K562 (cell line): ENCODE data around the gene CADM2. TPM values are rescaled to one million over a fixed set of nuclear protein-coding genes. Genes with fewer than 3 reads are reported as not detected.

ENCODE experiments used
- ATAC-seq: fragments of 200-7000 bp; cut with Tn5 transposase; 3 replicates; pipeline ENCODE4 v1.9.1; 2020; ENCODE audit warnings: moderate library complexity
- BruUV-seq: library from RNA; stranded (reverse); fragments of 400-500 nt; replicated peaks from 2 replicates; lab custom pipeline; 2021; lab: Mats Ljungman, UMichigan
- CTCF ChIA-PET: fragments of 300-600 bp; formaldehyde crosslinking; extraction: SDS; loops from one replicate; lab custom pipeline; 2021; ENCODE audit warnings: low intra/inter-chr PET ratio; lab: Yijun Ruan, JAX
- POLR2A ChIA-PET: fragments of 300-600, 350-650 bp; sonication (Branson Sonifier 250); formaldehyde crosslinking; extraction: SDS; loops from one replicate; lab custom pipeline; 2021; ENCODE audit warnings: antibody characterized with exemption, inconsistent platforms; lab: Yijun Ruan, JAX
- DNase-seq, 4 experiments: peaks; one replicate each; pipeline versions ENCODE4 v3.0.0 to v3.0.0-alpha.2; 2011 to 2018; ENCODE audit warnings: low spot score in 3 of 4, mixed read lengths in 3 of 4; ENCODE audit errors: extremely low read depth in 1 of 4
- FAIRE-seq: peaks from 2 replicates; lab custom pipeline; 2011; peaks lifted over from hg19 to GRCh38; lab: Jason Lieb, UNC
- H2AFZ ChIP-seq: 2 replicates; pipeline ENCODE4 v1.6.0; 2011; ENCODE audit warnings: low read depth, low read length, control low read depth, inconsistent platforms
- H3K27ac ChIP-seq: fragments of 200-600 bp; 3 replicates; pipeline ENCODE4 v1.8.0; 2011; ENCODE audit warnings: low read depth, mild to moderate bottlenecking, control low read depth, inconsistent platforms, low read length, moderate library complexity, mixed read lengths; ENCODE audit errors: extremely low read depth
- H3K27me3 ChIP-seq, 2 experiments: fragments of 300-600 bp in 1 of 2; 2 replicates in 1 of 2; 3 replicates in 1 of 2; pipeline versions ENCODE4 v1.6.0 to v1.8.0; 2011; ENCODE audit warnings: inconsistent platforms in 2 of 2, low read length in 2 of 2, mild to moderate bottlenecking in 1 of 2, mixed read lengths in 1 of 2, moderate library complexity in 1 of 2; ENCODE audit not compliant: control insufficient read depth in 2 of 2, insufficient read depth in 2 of 2
- H3K36me3 ChIP-seq: fragments of 300-600 bp; 3 replicates; pipeline ENCODE4 v1.8.0; 2011; ENCODE audit warnings: mild to moderate bottlenecking, low read length, inconsistent platforms; ENCODE audit not compliant: control insufficient read depth, insufficient read depth
- H3K4me1 ChIP-seq, 2 experiments: fragments of 200-600 bp in 1 of 2; replicated peaks in 1 of 2; 2 replicates in 1 of 2; 3 replicates in 1 of 2; pipeline versions ENCODE4 v1.5.1 to v1.8.0; 2011; ENCODE audit warnings: inconsistent platforms in 2 of 2, low read length in 2 of 2, mild to moderate bottlenecking in 1 of 2, mixed read lengths in 1 of 2, moderate library complexity in 1 of 2; ENCODE audit not compliant: control insufficient read depth in 2 of 2, insufficient read depth in 2 of 2
- H3K4me2 ChIP-seq: 2 replicates; pipeline ENCODE4 v1.6.1; 2011; ENCODE audit warnings: low read length, control low read depth, inconsistent platforms, mixed read lengths; ENCODE audit not compliant: insufficient read depth
- H3K4me3 ChIP-seq: fragments of 200-600 bp; sonication (generic), shearing (Covaris generic); 2 replicates; pipeline ENCODE4 v1.5.1; 2016; ENCODE audit warnings: control low read depth, inconsistent platforms
- H3K79me2 ChIP-seq: fragments of 200-600 bp; 3 replicates; pipeline ENCODE4 v1.8.0; 2011; ENCODE audit warnings: low read length, inconsistent platforms; ENCODE audit not compliant: control insufficient read depth, insufficient read depth
- H3K9ac ChIP-seq, 2 experiments: 2 replicates each; pipeline versions ENCODE4 v1.6.0 to v1.6.1; 2011; ENCODE audit warnings: low read depth in 2 of 2, low read length in 2 of 2, control low read depth in 1 of 2, inconsistent platforms in 1 of 2, mild to moderate bottlenecking in 1 of 2, mixed read lengths in 1 of 2; ENCODE audit not compliant: insufficient read depth in 1 of 2
- H3K9me1 ChIP-seq: one replicate; pipeline ENCODE4 v1.6.0; 2011; ENCODE audit warnings: inconsistent platforms, mild to moderate bottlenecking, low read length, moderate library complexity; ENCODE audit not compliant: control insufficient read depth, insufficient read depth
- H3K9me3 ChIP-seq: replicated peaks from 2 replicates; pipeline ENCODE4 v1.5.1; 2011; ENCODE audit warnings: low read depth, low read length, inconsistent platforms; ENCODE audit not compliant: control insufficient read depth, insufficient read depth
- H4K20me1 ChIP-seq: replicated peaks from 2 replicates; pipeline ENCODE4 v1.6.1; 2011; ENCODE audit warnings: low read length, inconsistent platforms, mixed read lengths; ENCODE audit not compliant: control insufficient read depth, insufficient read depth
- ETV5 ChIP-seq: sonication (generic); formaldehyde crosslinking; IDR thresholded peaks from 2 replicates; pipeline ENCODE4 v1.4.0; 2020; ENCODE audit warnings: low read depth, mild to moderate bottlenecking, missing genetic modification reagents
- FIP1L1 ChIP-seq: fragments of 200-400 bp; formaldehyde crosslinking; IDR thresholded peaks from 2 replicates; pipeline ENCODE4 v1.6.1; 2018; ENCODE audit warnings: mild to moderate bottlenecking, low read depth, low read length; ENCODE audit not compliant: poor library complexity, severe bottlenecking
- GTF2F1 ChIP-seq: IDR thresholded peaks from 2 replicates; pipeline ENCODE4 v1.6.1; 2011; ENCODE audit warnings: low read depth, low read length, improper control_type of control experiment
- RNF219 ChIP-seq: fragments of 250-450 bp; sonication (Bioruptor Pico); IDR thresholded peaks from 2 replicates; pipeline ENCODE4 v1.5.0; 2022; ENCODE audit warnings: mild to moderate bottlenecking
- SLC30A9 ChIP-seq: fragments of 250-450 bp; sonication (Bioruptor Pico); IDR thresholded peaks from 2 replicates; pipeline ENCODE4 v1.8.0; 2022; ENCODE audit warnings: mild to moderate bottlenecking, moderate library complexity
- WGBS: fragments of 100-300 bp; shearing (Covaris generic); methylation state at CpG from one replicate; pipeline ENCODE4 v1.1.6; 2016; ENCODE audit warnings: low coverage, mixed read lengths; ENCODE audit not compliant: insufficient coverage; ENCODE audit errors: missing lambda C conversion rate; 5-methylcytosine and 5-hydroxymethylcytosine counted together
- in situ Hi-C: fragments of 300-500 bp; cut with MboI; formaldehyde crosslinking; loops from 4 replicates; pipeline ENCODE4 v1.15.0; 2018; ENCODE audit warnings: inconsistent platforms, mixed read lengths
- intact Hi-C: fragments of 100-400 bp; cut with micrococcal nuclease; formaldehyde crosslinking; loops from 2 replicates; pipeline ENCODE4 v1.14.2; 2022
- polyA plus RNA-seq, 8 experiments: library from polyadenylated mRNA; depleted of rRNA in 4 of 8; stranded (reverse) in 5 of 8; unstranded in 3 of 8; fragments of >200 nt; fragmentation: Nextera tagmentation in 2 of 8; fragmentation: Illumina TruSeq in 1 of 8; extraction: Ambion mirVana in 2 of 8; extraction: Trizol in 1 of 8; gene quantifications; 2 replicates each; pipeline versions ENCODE4 v1.2.1 to v1.2.3, GENCODE V29; 2011 to 2014; ENCODE audit warnings: inconsistent platforms in 1 of 8, missing spikeins in 1 of 8
- total RNA-seq, 7 experiments: library from RNA; depleted of rRNA in 6 of 7; stranded (reverse); fragments of >200 nt in 6 of 7; fragmentation: Illumina TruSeq in 2 of 7; extraction: Trizol in 2 of 7; gene quantifications; 2 replicates each; pipeline versions ENCODE4 v1.2.1 to v1.2.3, GENCODE V29; 2011 to 2021; ENCODE audit warnings: low replicate concordance in 1 of 7
- TF ChIP-seq, protein P1 (sequence below): fragments of 450-650 bp; IDR thresholded peaks from 2 replicates; pipeline ENCODE4 v1.6.1; 2017; ENCODE audit warnings: antibody characterized with exemption, mild to moderate bottlenecking
- TF ChIP-seq, protein P2 (sequence below): fragments of 450-650 bp; formaldehyde crosslinking; IDR thresholded peaks from 2 replicates; pipeline ENCODE4 v1.4.0; 2022; ENCODE audit warnings: mild to moderate bottlenecking, moderate library complexity

CADM2 gene
- total and polyA plus RNA-seq, 9 of the 15 experiments (the other 6 are each of a cell fraction or from before 2014, with no cell fraction given): 0.11 to 3.2 (median 0.95) TPM

- TF ChIP-seq, protein P1, sequence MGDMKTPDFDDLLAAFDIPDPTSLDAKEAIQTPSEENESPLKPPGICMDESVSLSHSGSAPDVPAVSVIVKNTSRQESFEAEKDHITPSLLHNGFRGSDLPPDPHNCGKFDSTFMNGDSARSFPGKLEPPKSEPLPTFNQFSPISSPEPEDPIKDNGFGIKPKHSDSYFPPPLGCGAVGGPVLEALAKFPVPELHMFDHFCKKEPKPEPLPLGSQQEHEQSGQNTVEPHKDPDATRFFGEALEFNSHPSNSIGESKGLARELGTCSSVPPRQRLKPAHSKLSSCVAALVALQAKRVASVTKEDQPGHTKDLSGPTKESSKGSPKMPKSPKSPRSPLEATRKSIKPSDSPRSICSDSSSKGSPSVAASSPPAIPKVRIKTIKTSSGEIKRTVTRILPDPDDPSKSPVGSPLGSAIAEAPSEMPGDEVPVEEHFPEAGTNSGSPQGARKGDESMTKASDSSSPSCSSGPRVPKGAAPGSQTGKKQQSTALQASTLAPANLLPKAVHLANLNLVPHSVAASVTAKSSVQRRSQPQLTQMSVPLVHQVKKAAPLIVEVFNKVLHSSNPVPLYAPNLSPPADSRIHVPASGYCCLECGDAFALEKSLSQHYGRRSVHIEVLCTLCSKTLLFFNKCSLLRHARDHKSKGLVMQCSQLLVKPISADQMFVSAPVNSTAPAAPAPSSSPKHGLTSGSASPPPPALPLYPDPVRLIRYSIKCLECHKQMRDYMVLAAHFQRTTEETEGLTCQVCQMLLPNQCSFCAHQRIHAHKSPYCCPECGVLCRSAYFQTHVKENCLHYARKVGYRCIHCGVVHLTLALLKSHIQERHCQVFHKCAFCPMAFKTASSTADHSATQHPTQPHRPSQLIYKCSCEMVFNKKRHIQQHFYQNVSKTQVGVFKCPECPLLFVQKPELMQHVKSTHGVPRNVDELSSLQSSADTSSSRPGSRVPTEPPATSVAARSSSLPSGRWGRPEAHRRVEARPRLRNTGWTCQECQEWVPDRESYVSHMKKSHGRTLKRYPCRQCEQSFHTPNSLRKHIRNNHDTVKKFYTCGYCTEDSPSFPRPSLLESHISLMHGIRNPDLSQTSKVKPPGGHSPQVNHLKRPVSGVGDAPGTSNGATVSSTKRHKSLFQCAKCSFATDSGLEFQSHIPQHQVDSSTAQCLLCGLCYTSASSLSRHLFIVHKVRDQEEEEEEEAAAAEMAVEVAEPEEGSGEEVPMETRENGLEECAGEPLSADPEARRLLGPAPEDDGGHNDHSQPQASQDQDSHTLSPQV: no peak
These were observed 33.2 kb upstream of the CADM2 start (continued) for GRCh38 chr3:84925571-84925970.

DNA sequence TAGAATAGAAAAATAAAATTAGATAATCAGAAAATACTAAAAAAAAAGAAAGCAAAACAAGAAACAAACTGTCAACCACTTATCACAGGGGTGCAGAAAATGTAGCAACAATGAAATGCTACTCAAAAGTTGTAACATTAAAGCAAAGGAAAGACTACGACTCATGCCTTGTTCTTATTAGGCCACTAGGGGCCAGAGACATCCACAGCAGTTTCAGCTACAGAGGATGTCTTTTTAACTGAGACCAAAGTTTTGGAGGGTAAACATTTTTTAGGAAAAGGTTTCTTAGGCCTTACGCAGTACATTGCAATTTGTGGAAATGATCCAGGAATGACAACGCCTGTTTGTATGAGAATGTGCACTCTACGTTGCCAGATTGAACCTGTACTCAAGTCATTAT is 15.4 kb upstream of the CADM2 start:
- DNase-seq (no peak), FAIRE-seq (no peak), ATAC-seq (no peak)
- Histone ChIP-seq H3K4me2 (no peak overlapping the region), H3K4me1 (no peaks in the 10 kb centered on the region), H2AFZ (no peak overlapping the region), H3K9me1 (no peaks in the 10 kb centered on the region), H3K27ac (no peak overlapping the region), H4K20me1 (no peaks in the 10 kb centered on the region), H3K9me3 (no peaks in the 10 kb centered on the region), H3K79me2 (no peaks in the 10 kb centered on the region), H3K36me3 (no peaks in the 10 kb centered on the region), H3K4me3 (no peak overlapping the region), H3K9ac (no peak overlapping the region), H3K27me3 (no peaks in the 10 kb centered on the region)
- ChIA-PET CTCF (no interaction called here), POLR2A (no interaction called here)
- TF ChIP-seq, protein P2, sequence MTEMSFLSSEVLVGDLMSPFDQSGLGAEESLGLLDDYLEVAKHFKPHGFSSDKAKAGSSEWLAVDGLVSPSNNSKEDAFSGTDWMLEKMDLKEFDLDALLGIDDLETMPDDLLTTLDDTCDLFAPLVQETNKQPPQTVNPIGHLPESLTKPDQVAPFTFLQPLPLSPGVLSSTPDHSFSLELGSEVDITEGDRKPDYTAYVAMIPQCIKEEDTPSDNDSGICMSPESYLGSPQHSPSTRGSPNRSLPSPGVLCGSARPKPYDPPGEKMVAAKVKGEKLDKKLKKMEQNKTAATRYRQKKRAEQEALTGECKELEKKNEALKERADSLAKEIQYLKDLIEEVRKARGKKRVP (CRISPR knock-in tag): no peak
- TF ChIP-seq FIP1L1 (no peak), GTF2F1 (no peak), SLC30A9 (CRISPR knock-in tag) (no peak), ETV5 (CRISPR knock-in tag) (no peak), RNF219 (CRISPR knock-in tag) (no peak)
- intact Hi-C loops: no loop called here
- BruUV-seq: no TSS peak
- in situ Hi-C loops: no loop called here
- WGBS: 0% methylated on average over 4 of the region's 4 CpGs
